H9 (cell line): Measurements from ENCODE around the gene MGP. TPM values are rescaled to one million over a fixed set of nuclear protein-coding genes. Genes with fewer than 3 reads are reported as not detected.

Source experiments
- DNase-seq: peaks from one replicate; pipeline ENCODE4 v3.0.0-alpha.2; 2017
- H2AFZ ChIP-seq: one replicate; pipeline ENCODE4 v1.6.1; 2013; ENCODE audit warnings: mild to moderate bottlenecking, low read length, control low read depth, moderate library complexity
- H2AK5ac ChIP-seq: 2 replicates; pipeline ENCODE4 v1.6.1; 2013; ENCODE audit warnings: low read length, control low read depth, mixed read lengths; ENCODE audit not compliant: insufficient read length
- H2BK120ac ChIP-seq: one replicate; pipeline ENCODE4 v1.6.1; 2013; ENCODE audit warnings: low read depth, mild to moderate bottlenecking, low read length, control low read depth, inconsistent platforms; ENCODE audit not compliant: poor library complexity, severe bottlenecking
- H2BK12ac ChIP-seq: 2 replicates; pipeline ENCODE4 v1.6.1; 2013; ENCODE audit warnings: low read length, control low read depth, mixed read lengths, low read depth; ENCODE audit not compliant: insufficient read length
- H2BK15ac ChIP-seq: 2 replicates; pipeline ENCODE4 v1.6.1; 2013; ENCODE audit warnings: low read depth, low read length, control low read depth
- H2BK20ac ChIP-seq: one replicate; pipeline ENCODE4 v1.6.1; 2013; ENCODE audit warnings: low read depth, mild to moderate bottlenecking, low read length, control low read depth, inconsistent platforms; ENCODE audit not compliant: poor library complexity, severe bottlenecking
- H2BK5ac ChIP-seq: 2 replicates; pipeline ENCODE4 v1.6.1; 2013; ENCODE audit warnings: low read length, control low read depth, mixed read lengths; ENCODE audit not compliant: insufficient read length
- H3K14ac ChIP-seq: 2 replicates; pipeline ENCODE4 v1.6.1; 2013; ENCODE audit warnings: low read length, control low read depth; ENCODE audit not compliant: insufficient read depth
- H3K18ac ChIP-seq: 2 replicates; pipeline ENCODE4 v1.6.1; 2013; ENCODE audit warnings: low read depth, mild to moderate bottlenecking, mixed read lengths, low read length, control low read depth; ENCODE audit not compliant: insufficient read length
- H3K23ac ChIP-seq: 2 replicates; pipeline ENCODE4 v1.6.1; 2013; ENCODE audit warnings: low read length, control low read depth, mixed read lengths, low read depth; ENCODE audit not compliant: insufficient read length
- H3K23me2 ChIP-seq: 2 replicates; pipeline ENCODE4 v1.6.1; 2013; ENCODE audit warnings: low read depth, mild to moderate bottlenecking, mixed read lengths, low read length, control low read depth; ENCODE audit not compliant: insufficient read length, poor library complexity, severe bottlenecking
- H3K27ac ChIP-seq: 2 replicates; pipeline ENCODE4 v1.5.1; 2013; ENCODE audit warnings: low read length, control low read depth, mixed read lengths, low read depth; ENCODE audit not compliant: insufficient read length
- H3K27me3 ChIP-seq: 2 replicates; pipeline ENCODE4 v1.6.1; 2013; ENCODE audit warnings: low read length, control low read depth, inconsistent platforms; ENCODE audit not compliant: insufficient read depth
- H3K4ac ChIP-seq: 2 replicates; pipeline ENCODE4 v1.6.1; 2013; ENCODE audit warnings: low read depth, mild to moderate bottlenecking, control low read depth, inconsistent platforms, low read length, moderate library complexity
- H3K4me1 ChIP-seq: 2 replicates; pipeline ENCODE4 v1.6.1; 2013; ENCODE audit warnings: low read length, control low read depth, inconsistent platforms; ENCODE audit not compliant: insufficient read depth
- H3K4me2 ChIP-seq: 2 replicates; pipeline ENCODE4 v1.6.1; 2013; ENCODE audit warnings: low read length, control low read depth, mixed read lengths; ENCODE audit not compliant: insufficient read length, insufficient read depth
- H3K56ac ChIP-seq: 2 replicates; pipeline ENCODE4 v1.6.1; 2013; ENCODE audit warnings: low read depth, mild to moderate bottlenecking, mixed read lengths, low read length, control low read depth; ENCODE audit not compliant: insufficient read length
- H3K79me1 ChIP-seq: 2 replicates; pipeline ENCODE4 v1.6.1; 2013; ENCODE audit warnings: low read depth, mild to moderate bottlenecking, moderate library complexity, low read length, control low read depth, inconsistent platforms; ENCODE audit not compliant: insufficient read depth, poor library complexity, severe bottlenecking
- H3K79me2 ChIP-seq: 2 replicates; pipeline ENCODE4 v1.6.1; 2013; ENCODE audit warnings: low read length, control low read depth, inconsistent platforms; ENCODE audit not compliant: insufficient read depth
- H3K9ac ChIP-seq: 2 replicates; pipeline ENCODE4 v1.6.1; 2013; ENCODE audit warnings: low read length, control low read depth, mixed read lengths; ENCODE audit not compliant: insufficient read length; ENCODE audit errors: extremely low read depth
- H3K9me3 ChIP-seq: one replicate; pipeline ENCODE4 v1.6.1; 2013; ENCODE audit warnings: low read depth, low read length, inconsistent platforms; ENCODE audit not compliant: control insufficient read depth
- H3T11ph ChIP-seq: one replicate; pipeline ENCODE4 v1.6.1; 2013; ENCODE audit warnings: mild to moderate bottlenecking, low read length, control low read depth, inconsistent platforms
- H4K20me1 ChIP-seq: one replicate; pipeline ENCODE4 v1.6.1; 2013; ENCODE audit not compliant: control insufficient read depth, insufficient read length, insufficient read depth
- H4K5ac ChIP-seq: 2 replicates; pipeline ENCODE4 v1.6.1; 2013; ENCODE audit warnings: low read depth, mild to moderate bottlenecking, mixed read lengths, low read length, control low read depth; ENCODE audit not compliant: insufficient read length
- H4K8ac ChIP-seq: replicated peaks from 2 replicates; pipeline ENCODE4 v1.6.1; 2013; ENCODE audit warnings: low read length, control low read depth, mixed read lengths, low read depth; ENCODE audit not compliant: insufficient read length
- H4K91ac ChIP-seq: 2 replicates; pipeline ENCODE4 v1.6.1; 2013; ENCODE audit warnings: low read depth, mild to moderate bottlenecking, moderate library complexity, mixed read lengths, low read length, control low read depth; ENCODE audit not compliant: insufficient read length
- H3K27ac Mint-ChIP-seq, 3 experiments: 2 replicates in 2 of 3; 3 replicates in 1 of 3; pipeline ENCODE4 v1.8.0; 2020 to 2021; ENCODE audit warnings: mixed read lengths in 3 of 3, mild to moderate bottlenecking in 1 of 3, moderate library complexity in 1 of 3
- H3K27me3 Mint-ChIP-seq: 2 replicates; pipeline ENCODE4 v1.8.0; 2021; ENCODE audit warnings: low read depth, mild to moderate bottlenecking, moderate library complexity, mixed read lengths
- H3K36me3 Mint-ChIP-seq, 3 experiments: 2 replicates in 2 of 3; 3 replicates in 1 of 3; pipeline ENCODE4 v1.8.0; 2020 to 2021; ENCODE audit warnings: low read depth in 3 of 3, mixed read lengths in 3 of 3; ENCODE audit not compliant: insufficient read depth in 1 of 3
- H3K4me1 Mint-ChIP-seq, 2 experiments: 2 replicates each; pipeline ENCODE4 v1.8.0; 2020; ENCODE audit warnings: mixed read lengths in 2 of 2
- H3K4me3 Mint-ChIP-seq, 2 experiments: 2 replicates in 1 of 2; 3 replicates in 1 of 2; pipeline ENCODE4 v1.8.0; 2020 to 2021; ENCODE audit warnings: mild to moderate bottlenecking in 2 of 2, mixed read lengths in 2 of 2, moderate library complexity in 1 of 2
- H3K9me3 Mint-ChIP-seq, 2 experiments: 2 replicates in 1 of 2; 3 replicates in 1 of 2; pipeline ENCODE4 v1.8.0; 2020; ENCODE audit warnings: mild to moderate bottlenecking in 2 of 2, mixed read lengths in 2 of 2, moderate library complexity in 1 of 2
- CTCF ChIP-seq: fragments of 200-600 bp; sonication (generic); conservative IDR thresholded peaks from 3 replicates; pipeline ENCODE4 v1.8.0; 2021; ENCODE audit warnings: antibody characterized with exemption, mild to moderate bottlenecking
- WGBS: extraction: QIAGEN DNeasy Blood & Tissue Kit; methylation state at CpG from one replicate; pipeline ENCODE4 v1.1.7; 2013; ENCODE audit warnings: missing lambda C conversion rate, low lambda C conversion rate, mixed read lengths; ENCODE audit not compliant: insufficient read length; ENCODE audit errors: extremely low coverage; 5-methylcytosine and 5-hydroxymethylcytosine counted together
- total RNA-seq: library from RNA; stranded (reverse); gene quantifications from 2 replicates; pipeline ENCODE4 v1.2.1, GENCODE V29; 2021

MGP gene
- total RNA-seq, 1 experiment from 2014 or later = not detected

GRCh38 chr12:14874882-14875281, 10.8 kb downstream of the MGP start:
- H3K27ac Mint-ChIP-seq = no peak overlapping the region
- WGBS = no CpG with 5 or more reads among the region's 3 CpGs
- H3K56ac ChIP-seq = no peak overlapping the region

More at GRCh38 chr12:14874882-14875281, 10.8 kb downstream of the MGP start:
- Histone ChIP-seq H2AFZ (no peak overlapping the region), H3K23ac (no peak overlapping the region), H3K79me2 (no peaks in the 10 kb centered on the region), H3K23me2 (no peaks in the 10 kb centered on the region), H3K18ac (no peak overlapping the region), H2AK5ac (no peak overlapping the region), H2BK20ac (no peak overlapping the region), H3K9ac (no peak overlapping the region), H3K27me3 (no peaks in the 10 kb centered on the region), H3K27ac (no peak overlapping the region), H3T11ph (no peak overlapping the region), H2BK12ac (no peak overlapping the region), H2BK15ac (no peak overlapping the region), H3K4ac (no peak overlapping the region), H3K9me3 (no peaks in the 10 kb centered on the region), H2BK120ac (no peak overlapping the region), H3K14ac (no peak overlapping the region), H3K79me1 (no peaks in the 10 kb centered on the region), H4K91ac (no peak overlapping the region), H2BK5ac (no peak overlapping the region), H4K5ac (no peak overlapping the region), H4K20me1 (no peaks in the 10 kb centered on the region), H3K4me1 (no peaks in the 10 kb centered on the region), H3K4me2 (no peak overlapping the region), H4K8ac (no peak overlapping the region)
- Mint-ChIP-seq H3K9me3 (no peaks in the 10 kb centered on the region), H3K4me1 (no peaks in the 10 kb centered on the region), H3K27me3 (no peaks in the 10 kb centered on the region; the same call in 1 of the 2 replicates), H3K4me3 (no peak overlapping the region), H3K36me3 (no peaks in the 10 kb centered on the region)
- no peak for DNase-seq
- TF ChIP-seq CTCF = no peak
